ENCODE data around the gene CACTIN. TPM values are rescaled to one million over a fixed set of nuclear protein-coding genes. Genes with fewer than 3 reads are reported as not detected.

The CACTIN gene
- total and polyA plus RNA-seq, 2 of the 8 experiments (the other 6 are each of a cell fraction or from before 2014, with no cell fraction given): 25.8 to 29.9 TPM

- H3K4me1 ChIP-seq (replicated peaks in 1 of 4; ENCODE audit: control insufficient read depth in 3 of 4, insufficient read depth in 4 of 4, low read length in 3 of 4): peaks cover 3 to 4% (median 4%) of the 10 kb centered on the region in 4 experiments; a peak in 6 of 7 replicates
- CTCF ChIA-PET (ENCODE audit: partially characterized antibody): interaction anchor here (0.6 to 1.5 kb wide), 3 partner anchors 16 to 32 kb away, joined by 3 to 4 read pairs (median 3); partner anchors contain the start of gene TEKTIP1
- POLR2A ChIA-PET (ENCODE audit: partially characterized antibody): no interaction called here
- no peaks in the 10 kb centered on the region for H3K9me3 ChIP-seq (ENCODE audit: insufficient read depth in 2 of 2, low read depth in 1 of 2, low read length in 1 of 2)
- H3K27ac ChIP-seq (ENCODE audit: low read depth, low read length): no peak overlapping the region
- H3K4me3 ChIP-seq (ENCODE audit: extremely low read depth in 1 of 4, insufficient read depth in 2 of 4, low read depth in 3 of 4, low read length in 4 of 4): no peak overlapping the region
- H3K27me3 ChIP-seq (replicated peaks in 1 of 4; ENCODE audit: control insufficient read depth in 3 of 4, extremely low read depth in 1 of 4, insufficient read depth in 3 of 4, low read length in 3 of 4): no peaks in the 10 kb centered on the region
- no peak for FAIRE-seq
- H4K91ac ChIP-seq (replicated peaks; ENCODE audit: insufficient read length, low read length): no peak overlapping the region
- no peak overlapping the region for H2BK15ac ChIP-seq (ENCODE audit: low read length)
- no peak overlapping the region for H3K9ac ChIP-seq (replicated peaks in 1 of 4; ENCODE audit: extremely low read depth in 1 of 4, low read depth in 3 of 4, low read length in 3 of 4)
- no peak overlapping the region for H3K23ac ChIP-seq (ENCODE audit: insufficient read length)
- no peak overlapping the region for H4K8ac ChIP-seq (ENCODE audit: extremely low read depth, insufficient read depth, low read length)
- H3K36me3 ChIP-seq (ENCODE audit: control insufficient read depth in 2 of 4, insufficient read depth in 4 of 4, low read length in 3 of 4): no peaks in the 10 kb centered on the region
- no peak for TF ChIP-seq TAF1 (IDR thresholded peaks at IDR 0.05; ENCODE audit: low read depth, low read length)
- no peak for TF ChIP-seq SP1 (IDR thresholded peaks at IDR 0.05; ENCODE audit: low read depth, low read length)
- TF ChIP-seq SP2 (IDR thresholded peaks at IDR 0.05; ENCODE audit: low read length): no peak
- no peak for TF ChIP-seq CBX8 (IDR thresholded peaks at IDR 0.05; ENCODE audit: borderline replicate concordance, low read depth, low read length)
- TF ChIP-seq SRF (IDR thresholded peaks at IDR 0.05; ENCODE audit: low read depth, low read length): no peak
- no peak for TF ChIP-seq MAFK (IDR thresholded peaks at IDR 0.05; ENCODE audit: low read depth, low read length)
- TF ChIP-seq USF2 (IDR thresholded peaks at IDR 0.05; ENCODE audit: low read length): no peak
- no peak for TF ChIP-seq SUZ12 (IDR thresholded peaks at IDR 0.05; ENCODE audit: low read length)
- H2BK120ac ChIP-seq (replicated peaks; ENCODE audit: low read depth, low read length): no peak overlapping the region
- 91% methylated on average over 7 of the region's 7 CpGs; no CpG with 5 or more reads in 1 of the 2 experiments for WGBS, 2 experiments (ENCODE audit: extremely low coverage in 1 of 2, insufficient coverage in 1 of 2, insufficient read length in 1 of 2, insufficient replicate concordance in 2 of 2, low coverage in 1 of 2, low lambda C conversion rate in 2 of 2, missing lambda C conversion rate in 1 of 2)
- H4K5ac ChIP-seq (ENCODE audit: insufficient read length, low read depth, low read length): no peak overlapping the region
- no peak overlapping the region for H2BK20ac ChIP-seq (ENCODE audit: low read length)
- no peak for DNase-seq (ENCODE audit: low read depth in 1 of 2, low spot score in 2 of 2)
- H2BK5ac ChIP-seq (ENCODE audit: low read depth, low read length): no peak overlapping the region
- no peaks in the 10 kb centered on the region for H3K79me1 ChIP-seq (ENCODE audit: low read depth, low read length)
- no peak overlapping the region for H3K4me2 ChIP-seq (ENCODE audit: insufficient read depth in 1 of 2, low read depth in 2 of 2, low read length in 2 of 2)
- no peak overlapping the region for H3K14ac ChIP-seq (ENCODE audit: insufficient read length)
- H3K79me2 ChIP-seq (ENCODE audit: control insufficient read depth in 1 of 2, insufficient read depth in 2 of 2, low read length in 2 of 2): no peaks in the 10 kb centered on the region
- H3K4ac ChIP-seq (replicated peaks; ENCODE audit: insufficient read length, low read depth, low read length): no peak overlapping the region
- H4K20me1 ChIP-seq (replicated peaks in 1 of 2; ENCODE audit: control insufficient read depth in 1 of 2, insufficient read depth in 2 of 2, low read length in 2 of 2): peaks cover 3 to 6% of the 10 kb centered on the region in 2 experiments
- H3K56ac ChIP-seq (replicated peaks; ENCODE audit: insufficient read length, low read depth, low read length): no peak overlapping the region
- H2AFZ ChIP-seq (ENCODE audit: low read length): no peak overlapping the region
- peaks cover 9% of the 10 kb centered on the region; the same call in 1 of the 2 replicates for H3K23me2 ChIP-seq (ENCODE audit: low read depth, low read length)
- no peak overlapping the region for H3K18ac ChIP-seq (ENCODE audit: extremely low read depth, low read length)
- no peak overlapping the region for H2AK5ac ChIP-seq (ENCODE audit: low read depth, low read length)
- H2BK12ac ChIP-seq (ENCODE audit: low read depth, low read length): no peak overlapping the region
Observed at GRCh38 chr19:3570606-3571011, 56.0 kb downstream of the CACTIN start.
